Measurements from ENCODE around the gene DUOX2. TPM values are rescaled to one million over a fixed set of nuclear protein-coding genes. Genes with fewer than 3 reads are reported as not detected.

Gene DUOX2
- total and polyA plus RNA-seq, 2 of the 13 experiments (the other 11 are each of a cell fraction or from before 2014, with no cell fraction given) = 0.08 TPM; not detected in 1

DNA sequence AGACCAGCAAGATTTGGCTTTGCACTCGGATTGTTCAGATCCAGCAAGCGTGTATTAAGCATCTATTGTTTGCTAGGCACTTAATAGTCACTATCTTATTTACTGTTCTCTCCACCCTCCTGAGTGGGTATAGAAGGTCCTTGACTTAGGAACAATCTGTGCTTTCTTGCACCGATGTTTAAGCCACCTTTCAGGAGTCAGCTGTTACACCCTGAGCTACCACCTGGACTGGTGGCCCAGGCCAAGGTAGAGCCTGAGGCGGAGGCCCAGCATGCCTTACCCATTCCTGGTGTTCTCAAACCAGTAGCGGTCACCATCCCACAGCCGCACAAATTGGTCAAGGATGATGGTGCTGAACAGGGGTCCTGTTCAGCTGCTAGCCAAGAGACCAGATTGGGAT, 25.8 kb upstream of the DUOX2 start:
- CTCF ChIA-PET (ENCODE audit: low intra/inter-chr PET ratio, low total read pairs) = no interaction called here

More for the DNA sequence above, 25.8 kb upstream of the DUOX2 start:
- Histone ChIP-seq H3K4me1 (ENCODE audit: insufficient read depth, low read length) (no peaks in the 10 kb centered on the region), H3K4me2 (ENCODE audit: low read depth, low read length) (no peak overlapping the region), H2AFZ (ENCODE audit: low read length) (no peak overlapping the region), H3K79me2 (ENCODE audit: insufficient read depth, low read length) (no peaks in the 10 kb centered on the region), H3K36me3 (replicated peaks in 1 of 2; ENCODE audit: control insufficient read depth in 1 of 2, insufficient read depth in 2 of 2, low read length in 2 of 2) (no peaks in the 10 kb centered on the region), H3K27ac (ENCODE audit: extremely low read length, insufficient read depth, low read length) (no peak overlapping the region), H3K4me3 (replicated peaks in 1 of 3; ENCODE audit: insufficient read depth in 1 of 3, low read depth in 2 of 3, low read length in 3 of 3) (no peak overlapping the region), H3K9ac (ENCODE audit: insufficient read depth, low read depth, low read length) (no peak overlapping the region), H3K27me3 (ENCODE audit: control insufficient read depth in 1 of 2, insufficient read depth in 2 of 2, low read length in 2 of 2) (peaks cover 2 to 16% of the 10 kb centered on the region in 2 experiments; a peak in 3 of 5 replicates), H4K20me1 (ENCODE audit: insufficient read depth, low read length) (no peaks in the 10 kb centered on the region), H3K9me3 (ENCODE audit: low read length) (no peaks in the 10 kb centered on the region)
- ATAC-seq (no peak), DNase-seq (ENCODE audit: low spot score) (no peak), FAIRE-seq (no peak)
- intact Hi-C loops (cut with micrococcal nuclease; ENCODE audit: unreplicated experiment) (no loop called here), in situ Hi-C loops (cut with HindIII; ENCODE audit: extremely low pct_ligation_motif_present, low pct_unique_long_range_greater_than_20kb) (no loop called here)
- POLR2A ChIA-PET = no interaction called here
- BruUV-seq (replicated peaks) = no TSS peak
- TF ChIP-seq ZNF816 (CRISPR knock-in tag; IDR thresholded peaks at IDR 0.05; ENCODE audit: borderline replicate concordance) (no peak), MYC (CRISPR knock-in tag; IDR thresholded peaks at IDR 0.05; ENCODE audit: borderline replicate concordance) (no peak), ZBTB3 (CRISPR knock-in tag; IDR thresholded peaks at IDR 0.05; ENCODE audit: borderline replicate concordance, low read depth) (no peak), NR2C2 (CRISPR knock-in tag; IDR thresholded peaks at IDR 0.05; ENCODE audit: borderline replicate concordance) (no peak), EZH2 (conservative IDR thresholded peaks at IDR 0.05; ENCODE audit: low read depth, low read length) (no peak), KDM6A (CRISPR knock-in tag; IDR thresholded peaks at IDR 0.05; ENCODE audit: low read depth) (no peak), FLYWCH1 (CRISPR knock-in tag; IDR thresholded peaks at IDR 0.05) (no peak), ZNF564 (CRISPR knock-in tag; IDR thresholded peaks at IDR 0.05) (no peak), ZNF292 (CRISPR knock-in tag; IDR thresholded peaks at IDR 0.05; ENCODE audit: borderline replicate concordance, low read depth) (no peak), SMARCC2 (IDR thresholded peaks at IDR 0.05) (no peak), WIZ (CRISPR knock-in tag; IDR thresholded peaks at IDR 0.05) (no peak), ZNF558 (CRISPR knock-in tag; IDR thresholded peaks at IDR 0.05; ENCODE audit: borderline replicate concordance) (no peak)
- TF ChIP-seq, protein P1, sequence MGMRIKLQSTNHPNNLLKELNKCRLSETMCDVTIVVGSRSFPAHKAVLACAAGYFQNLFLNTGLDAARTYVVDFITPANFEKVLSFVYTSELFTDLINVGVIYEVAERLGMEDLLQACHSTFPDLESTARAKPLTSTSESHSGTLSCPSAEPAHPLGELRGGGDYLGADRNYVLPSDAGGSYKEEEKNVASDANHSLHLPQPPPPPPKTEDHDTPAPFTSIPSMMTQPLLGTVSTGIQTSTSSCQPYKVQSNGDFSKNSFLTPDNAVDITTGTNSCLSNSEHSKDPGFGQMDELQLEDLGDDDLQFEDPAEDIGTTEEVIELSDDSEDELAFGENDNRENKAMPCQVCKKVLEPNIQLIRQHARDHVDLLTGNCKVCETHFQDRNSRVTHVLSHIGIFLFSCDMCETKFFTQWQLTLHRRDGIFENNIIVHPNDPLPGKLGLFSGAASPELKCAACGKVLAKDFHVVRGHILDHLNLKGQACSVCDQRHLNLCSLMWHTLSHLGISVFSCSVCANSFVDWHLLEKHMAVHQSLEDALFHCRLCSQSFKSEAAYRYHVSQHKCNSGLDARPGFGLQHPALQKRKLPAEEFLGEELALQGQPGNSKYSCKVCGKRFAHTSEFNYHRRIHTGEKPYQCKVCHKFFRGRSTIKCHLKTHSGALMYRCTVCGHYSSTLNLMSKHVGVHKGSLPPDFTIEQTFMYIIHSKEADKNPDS (CRISPR knock-in tag; IDR thresholded peaks at IDR 0.05) = no peak
- TF ChIP-seq, protein P2, sequence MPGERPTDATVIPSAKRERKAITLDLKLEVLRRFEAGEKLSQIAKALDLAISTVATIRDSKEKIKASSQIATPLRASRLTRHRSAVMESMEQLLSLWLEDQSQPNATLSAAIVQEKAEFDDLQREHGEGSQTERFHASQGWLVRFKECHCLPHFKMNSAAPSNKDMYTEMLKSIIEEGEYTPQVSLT (CRISPR knock-in tag; IDR thresholded peaks at IDR 0.05; ENCODE audit: borderline replicate concordance, low read depth) = no peak
- TF ChIP-seq, protein P3, sequence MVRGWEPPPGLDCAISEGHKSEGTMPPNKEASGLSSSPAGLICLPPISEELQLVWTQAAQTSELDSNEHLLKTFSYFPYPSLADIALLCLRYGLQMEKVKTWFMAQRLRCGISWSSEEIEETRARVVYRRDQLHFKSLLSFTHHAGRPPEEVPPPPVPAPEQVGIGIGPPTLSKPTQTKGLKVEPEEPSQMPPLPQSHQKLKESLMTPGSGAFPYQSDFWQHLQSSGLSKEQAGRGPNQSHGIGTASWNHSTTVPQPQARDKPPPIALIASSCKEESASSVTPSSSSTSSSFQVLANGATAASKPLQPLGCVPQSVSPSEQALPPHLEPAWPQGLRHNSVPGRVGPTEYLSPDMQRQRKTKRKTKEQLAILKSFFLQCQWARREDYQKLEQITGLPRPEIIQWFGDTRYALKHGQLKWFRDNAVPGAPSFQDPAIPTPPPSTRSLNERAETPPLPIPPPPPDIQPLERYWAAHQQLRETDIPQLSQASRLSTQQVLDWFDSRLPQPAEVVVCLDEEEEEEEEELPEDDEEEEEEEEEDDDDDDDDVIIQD (CRISPR knock-in tag; IDR thresholded peaks at IDR 0.05; ENCODE audit: low read depth) = no peak
- TF ChIP-seq, protein P4, sequence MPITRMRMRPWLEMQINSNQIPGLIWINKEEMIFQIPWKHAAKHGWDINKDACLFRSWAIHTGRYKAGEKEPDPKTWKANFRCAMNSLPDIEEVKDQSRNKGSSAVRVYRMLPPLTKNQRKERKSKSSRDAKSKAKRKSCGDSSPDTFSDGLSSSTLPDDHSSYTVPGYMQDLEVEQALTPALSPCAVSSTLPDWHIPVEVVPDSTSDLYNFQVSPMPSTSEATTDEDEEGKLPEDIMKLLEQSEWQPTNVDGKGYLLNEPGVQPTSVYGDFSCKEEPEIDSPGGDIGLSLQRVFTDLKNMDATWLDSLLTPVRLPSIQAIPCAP (CRISPR knock-in tag; IDR thresholded peaks at IDR 0.05; ENCODE audit: low read depth) = no peak
- TF ChIP-seq, protein P5, sequence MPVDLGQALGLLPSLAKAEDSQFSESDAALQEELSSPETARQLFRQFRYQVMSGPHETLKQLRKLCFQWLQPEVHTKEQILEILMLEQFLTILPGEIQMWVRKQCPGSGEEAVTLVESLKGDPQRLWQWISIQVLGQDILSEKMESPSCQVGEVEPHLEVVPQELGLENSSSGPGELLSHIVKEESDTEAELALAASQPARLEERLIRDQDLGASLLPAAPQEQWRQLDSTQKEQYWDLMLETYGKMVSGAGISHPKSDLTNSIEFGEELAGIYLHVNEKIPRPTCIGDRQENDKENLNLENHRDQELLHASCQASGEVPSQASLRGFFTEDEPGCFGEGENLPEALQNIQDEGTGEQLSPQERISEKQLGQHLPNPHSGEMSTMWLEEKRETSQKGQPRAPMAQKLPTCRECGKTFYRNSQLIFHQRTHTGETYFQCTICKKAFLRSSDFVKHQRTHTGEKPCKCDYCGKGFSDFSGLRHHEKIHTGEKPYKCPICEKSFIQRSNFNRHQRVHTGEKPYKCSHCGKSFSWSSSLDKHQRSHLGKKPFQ (CRISPR knock-in tag; IDR thresholded peaks at IDR 0.05; ENCODE audit: insufficient replicate concordance) = no peak
- 35% methylated on average over 6 of the region's 6 CpGs for WGBS (ENCODE audit: low lambda C conversion rate)
